ENCODE measurements around the gene NAALADL2. TPM values are rescaled to one million over a fixed set of nuclear protein-coding genes. Genes with fewer than 3 reads are reported as not detected.

The NAALADL2 gene
- total RNA-seq, 2 donors from 2014 or later, result 8.5 to 24.3 TPM

GRCh38 chr3:175590745-175591144 is 731.6 kb downstream of the NAALADL2 start:
- intact Hi-C loops (cut with DNase I), result no loop called here
- TF ChIP-seq CTCF (IDR thresholded peaks at IDR 0.05), result no peak
- Histone ChIP-seq H3K9ac (ENCODE audit: low read depth in 2 of 2, low read length in 2 of 2) (no peak overlapping the region), H3K4me1 (no peaks in the 10 kb centered on the region), H3K9me3 (no peaks in the 10 kb centered on the region), H3K4me3 (no peak overlapping the region), H3K27me3 (no peaks in the 10 kb centered on the region), H3K36me3 (no peaks in the 10 kb centered on the region), H3K27ac (no peak overlapping the region)
- DNase-seq, result no peak

GRCh38 chr3:175591375-175591774 is 732.2 kb downstream of the NAALADL2 start:
- Histone ChIP-seq H3K9me3 (no peaks in the 10 kb centered on the region), H3K4me3 (no peak overlapping the region), H3K9ac (ENCODE audit: low read depth in 2 of 2, low read length in 2 of 2) (no peak overlapping the region), H3K4me1 (no peaks in the 10 kb centered on the region), H3K27ac (no peak overlapping the region), H3K27me3 (no peaks in the 10 kb centered on the region), H3K36me3 (no peaks in the 10 kb centered on the region)
- TF ChIP-seq CTCF (IDR thresholded peaks at IDR 0.05), result no peak
- DNase-seq, result no peak
- intact Hi-C loops (cut with DNase I), result no loop called here

GRCh38 chr3:175593331-175593730 is 734.2 kb downstream of the NAALADL2 start:
- H3K36me3 ChIP-seq, result no peaks in the 10 kb centered on the region
- H3K4me1 ChIP-seq, result no peaks in the 10 kb centered on the region
- DNase-seq, result no peak
- TF ChIP-seq CTCF (IDR thresholded peaks at IDR 0.05), result no peak
- H3K27me3 ChIP-seq, result no peaks in the 10 kb centered on the region
- no peak overlapping the region for H3K4me3 ChIP-seq
- intact Hi-C loops (cut with DNase I), result no loop called here
- no peaks in the 10 kb centered on the region for H3K9me3 ChIP-seq
- H3K9ac ChIP-seq (ENCODE audit: low read depth in 2 of 2, low read length in 2 of 2), result no peak overlapping the region
- H3K27ac ChIP-seq, result no peak overlapping the region

GRCh38 chr3:175598740-175599139 is 739.6 kb downstream of the NAALADL2 start:
- Histone ChIP-seq H3K9ac (ENCODE audit: low read depth in 2 of 2, low read length in 2 of 2) (no peak overlapping the region), H3K36me3 (no peaks in the 10 kb centered on the region), H3K4me1 (no peaks in the 10 kb centered on the region), H3K9me3 (no peaks in the 10 kb centered on the region), H3K4me3 (no peak overlapping the region), H3K27ac (no peak overlapping the region), H3K27me3 (no peaks in the 10 kb centered on the region)
- DNase-seq, result no peak
- TF ChIP-seq CTCF (IDR thresholded peaks at IDR 0.05), result no peak
- intact Hi-C loops (cut with DNase I), result no loop called here

GRCh38 chr3:175601521-175601920 is 742.4 kb downstream of the NAALADL2 start:
- no peak for TF ChIP-seq CTCF (IDR thresholded peaks at IDR 0.05)
- Histone ChIP-seq H3K4me3 (no peak overlapping the region), H3K9me3 (no peaks in the 10 kb centered on the region), H3K36me3 (no peaks in the 10 kb centered on the region), H3K4me1 (no peaks in the 10 kb centered on the region), H3K9ac (ENCODE audit: low read depth in 2 of 2, low read length in 2 of 2) (no peak overlapping the region), H3K27ac (no peak overlapping the region), H3K27me3 (no peaks in the 10 kb centered on the region)
- intact Hi-C loops (cut with DNase I), result no loop called here
- DNase-seq, result no peak

GRCh38 chr3:175605851-175606250 is 746.7 kb downstream of the NAALADL2 start:
- intact Hi-C loops (cut with DNase I), result no loop called here
- no peak overlapping the region for H3K9ac ChIP-seq (ENCODE audit: low read depth in 2 of 2, low read length in 2 of 2)
- no peaks in the 10 kb centered on the region for H3K4me1 ChIP-seq
- no peak overlapping the region for H3K4me3 ChIP-seq
- TF ChIP-seq CTCF (IDR thresholded peaks at IDR 0.05), result no peak
- H3K36me3 ChIP-seq, result no peaks in the 10 kb centered on the region
- H3K27me3 ChIP-seq, result no peaks in the 10 kb centered on the region
- no peaks in the 10 kb centered on the region for H3K9me3 ChIP-seq
- no peak for DNase-seq
- H3K27ac ChIP-seq, result no peak overlapping the region
